ENCODE data around the gene BNIP2. TPM values are rescaled to one million over a fixed set of nuclear protein-coding genes. Genes with fewer than 3 reads are reported as not detected.

The BNIP2 gene
- total RNA-seq, 1 donor from 2014 or later = 83.2 TPM

GRCh38 chr15:59618406-59618805 is 70.7 kb downstream of the BNIP2 start:
- Histone ChIP-seq H3K27me3 (no peaks in the 10 kb centered on the region), H3K9me3 (no peaks in the 10 kb centered on the region), H3K4me3 (peak overlapping the region in 1 of 2 donors; percentile 15), H3K36me3 (no peaks in the 10 kb centered on the region), H3K4me1 (no peaks in the 10 kb centered on the region), H3K27ac (no peak overlapping the region)
- intact Hi-C loops (cut with DNase I) = no loop called here
- TF ChIP-seq POLR2A (IDR thresholded peaks at IDR 0.05) = no peak
- TF ChIP-seq CTCF (IDR thresholded peaks at IDR 0.05) = no peak
- TF ChIP-seq POLR2AphosphoS5 (IDR thresholded peaks at IDR 0.05; ENCODE audit: insufficient read depth in 1 of 2, low read depth in 1 of 2) = no peak
- no peak for DNase-seq (ENCODE audit: extremely low spot score in 2 of 2)

GRCh38 chr15:59616379-59616778 is 72.7 kb downstream of the BNIP2 start:
- Histone ChIP-seq H3K36me3 (no peaks in the 10 kb centered on the region), H3K27me3 (no peaks in the 10 kb centered on the region), H3K4me3 (peak overlapping the region in 1 of 2 donors; percentile 1), H3K27ac (no peak overlapping the region), H3K4me1 (no peaks in the 10 kb centered on the region), H3K9me3 (no peaks in the 10 kb centered on the region)
- intact Hi-C loops (cut with DNase I) = no loop called here
- DNase-seq (ENCODE audit: extremely low spot score in 2 of 2) = no peak
- TF ChIP-seq POLR2AphosphoS5 (IDR thresholded peaks at IDR 0.05; ENCODE audit: insufficient read depth in 1 of 2, low read depth in 1 of 2) = no peak
- no peak for TF ChIP-seq CTCF (IDR thresholded peaks at IDR 0.05)
- no peak for TF ChIP-seq POLR2A (IDR thresholded peaks at IDR 0.05)

GRCh38 chr15:59615661-59616060 is 73.5 kb downstream of the BNIP2 start:
- no peak for DNase-seq (ENCODE audit: extremely low spot score in 2 of 2)
- Histone ChIP-seq H3K27ac (no peak overlapping the region), H3K9me3 (no peaks in the 10 kb centered on the region), H3K27me3 (no peaks in the 10 kb centered on the region), H3K4me1 (no peaks in the 10 kb centered on the region), H3K36me3 (no peaks in the 10 kb centered on the region), H3K4me3 (no peak overlapping the region)
- TF ChIP-seq CTCF (IDR thresholded peaks at IDR 0.05) = no peak
- TF ChIP-seq POLR2AphosphoS5 (IDR thresholded peaks at IDR 0.05; ENCODE audit: insufficient read depth in 1 of 2, low read depth in 1 of 2) = no peak
- TF ChIP-seq POLR2A (IDR thresholded peaks at IDR 0.05) = no peak
- intact Hi-C loops (cut with DNase I) = no loop called here

- Histone ChIP-seq H3K27ac (no peak overlapping the region), H3K36me3 (no peaks in the 10 kb centered on the region)
- intact Hi-C loops (cut with DNase I) = no loop called here
These were observed 75.0 kb downstream of the BNIP2 start for GRCh38 chr15:59614153-59614552.

More at GRCh38 chr15:59614153-59614552, 75.0 kb downstream of the BNIP2 start:
- no peak for DNase-seq (ENCODE audit: extremely low spot score in 2 of 2)
- no peak overlapping the region for H3K4me3 ChIP-seq
- no peaks in the 10 kb centered on the region for H3K9me3 ChIP-seq
- TF ChIP-seq POLR2AphosphoS5 (IDR thresholded peaks at IDR 0.05; ENCODE audit: insufficient read depth in 1 of 2, low read depth in 1 of 2) (no peak), POLR2A (IDR thresholded peaks at IDR 0.05) (no peak), CTCF (IDR thresholded peaks at IDR 0.05) (no peak)
- H3K4me1 ChIP-seq = no peaks in the 10 kb centered on the region
- H3K27me3 ChIP-seq = no peaks in the 10 kb centered on the region
